GM21367 (cell line): ENCODE measurements around the gene PNPLA3.

ENCODE experiments used
- ATAC-seq: cut with Tn5 transposase; IDR thresholded peaks from one replicate; pipeline ENCODE4 v1.9.1; 2021; ENCODE audit not compliant: unreplicated experiment

The PNPLA3 gene

GRCh38 chr22:43988116-43988820 lies 64.7 kb downstream of the PNPLA3 start:
- no peak for ATAC-seq

GRCh38 chr22:43988960-43989359 lies 65.4 kb downstream of the PNPLA3 start:
- ATAC-seq, result no peak

GRCh38 chr22:43990044-43990443 lies 66.4 kb downstream of the PNPLA3 start:
- no peak for ATAC-seq

- no peak for ATAC-seq
Measured at GRCh38 chr22:43991316-43992020, 67.9 kb downstream of the PNPLA3 start.

- no peak for ATAC-seq
Measured at GRCh38 chr22:43992331-43992821, 68.8 kb downstream of the PNPLA3 start.

- ATAC-seq, result no peak
Measured at GRCh38 chr22:43993072-43993760, 69.6 kb downstream of the PNPLA3 start.

GRCh38 chr22:43994006-43994405 lies 70.4 kb downstream of the PNPLA3 start:
- no peak for ATAC-seq

- no peak for ATAC-seq
Measured at GRCh38 chr22:43994416-43994815, 70.8 kb downstream of the PNPLA3 start.

- ATAC-seq, result no peak
Measured at GRCh38 chr22:43995057-43995685, 71.6 kb downstream of the PNPLA3 start.

- no peak for ATAC-seq
Measured at GRCh38 chr22:43995798-43996169, 72.2 kb downstream of the PNPLA3 start.

GRCh38 chr22:43996170-43996980 lies 72.8 kb downstream of the PNPLA3 start:
- ATAC-seq, result no peak

- no peak for ATAC-seq
Measured at GRCh38 chr22:43996981-43997265, 73.3 kb downstream of the PNPLA3 start.
